HEK293 (cell line): ENCODE results near the gene WIPI1.

Experiments
- CTCF ChIA-PET: fragments of 350-600 bp; formaldehyde crosslinking; extraction: SDS; loops from one replicate; lab custom pipeline; 2021; ENCODE audit warnings: antibody characterized with exemption; lab: Yijun Ruan, JAX
- POLR2A ChIA-PET: fragments of 300-600 bp; formaldehyde crosslinking; extraction: SDS; loops from one replicate; lab custom pipeline; 2020; ENCODE audit warnings: antibody characterized with exemption, inconsistent platforms; lab: Yijun Ruan, JAX
- H3K27ac ChIP-seq: fragments of 200-500 bp; sonication (Bioruptor generic); 2 replicates; pipeline ENCODE4 v1.5.1; 2014; ENCODE audit warnings: low read depth, low read length, control low read depth, inconsistent platforms; ENCODE audit errors: extremely low read depth
- H3K36me3 ChIP-seq, 2 experiments: fragments of 200-500 bp in 1 of 2; sonication (Bioruptor generic) in 1 of 2; 1 replicate in 1 of 2; 2 replicates in 1 of 2; pipeline ENCODE4 v1.5.1; 2014 to 2017; ENCODE audit warnings: inconsistent platforms in 2 of 2, low read length in 2 of 2; ENCODE audit not compliant: control insufficient read depth in 2 of 2, insufficient read depth in 1 of 2
- H3K4me1 ChIP-seq: fragments of 200-500 bp; sonication (Bioruptor generic); 2 replicates; pipeline ENCODE4 v1.5.1; 2014; ENCODE audit warnings: mild to moderate bottlenecking, low read length, inconsistent platforms; ENCODE audit not compliant: control insufficient read depth, insufficient read depth
- H3K4me3 ChIP-seq: 2 replicates; pipeline ENCODE4 v1.5.1; 2011; ENCODE audit warnings: low read depth, mild to moderate bottlenecking, control low read depth, low read length, moderate library complexity
- H3K9me3 ChIP-seq: fragments of 200-500 bp; sonication (Bioruptor generic); 2 replicates; pipeline ENCODE4 v1.5.1; 2014; ENCODE audit warnings: low read depth, low read length, inconsistent platforms; ENCODE audit not compliant: control insufficient read depth, insufficient read depth
- HOXA7 ChIP-seq: sonication (generic); formaldehyde crosslinking; IDR thresholded peaks from 2 replicates; pipeline ENCODE4 v1.8.1; 2022; ENCODE audit warnings: missing genetic modification reagents, borderline replicate concordance
- ZBTB44 ChIP-seq: fragments of 450-650 bp; IDR thresholded peaks from 2 replicates; pipeline ENCODE4 v1.5.1; 2018; ENCODE audit warnings: missing biosample characterization, mild to moderate bottlenecking, missing genetic modification characterization
- ZBTB48 ChIP-seq: fragments of 450-650 bp; formaldehyde crosslinking; IDR thresholded peaks from 2 replicates; pipeline ENCODE4 v1.5.1; 2016; ENCODE audit warnings: missing biosample characterization, missing genetic modification characterization
- ZNF112 ChIP-seq: fragments of 450-650 bp; formaldehyde crosslinking; IDR thresholded peaks from 2 replicates; pipeline ENCODE4 v1.5.0; 2017; ENCODE audit warnings: missing biosample characterization, missing genetic modification characterization
- ZNF138 ChIP-seq: fragments of 450-650 bp; formaldehyde crosslinking; IDR thresholded peaks from 2 replicates; pipeline ENCODE4 v1.5.1; 2016; ENCODE audit warnings: missing biosample characterization, missing genetic modification characterization, borderline replicate concordance
- ZNF140 ChIP-seq: fragments of 450-650 bp; formaldehyde crosslinking; IDR thresholded peaks from 2 replicates; pipeline ENCODE4 v1.5.1; 2016; ENCODE audit warnings: missing biosample characterization, missing genetic modification characterization
- ZNF148 ChIP-seq: fragments of 450-650 bp; formaldehyde crosslinking; IDR thresholded peaks from 2 replicates; pipeline ENCODE4 v1.5.0; 2017; ENCODE audit warnings: missing biosample characterization, missing genetic modification characterization, borderline replicate concordance
- ZNF18 ChIP-seq: fragments of 450-650 bp; formaldehyde crosslinking; IDR thresholded peaks from 2 replicates; pipeline ENCODE4 v1.5.1; 2016; ENCODE audit warnings: missing biosample characterization, missing genetic modification characterization
- ZNF302 ChIP-seq: fragments of 450-650 bp; formaldehyde crosslinking; IDR thresholded peaks from 2 replicates; pipeline ENCODE4 v1.5.1; 2016; ENCODE audit warnings: missing biosample characterization, missing genetic modification characterization, low read depth
- ZNF350 ChIP-seq: fragments of 450-650 bp; formaldehyde crosslinking; IDR thresholded peaks from 2 replicates; pipeline ENCODE4 v1.5.0; 2017; ENCODE audit warnings: missing biosample characterization, mild to moderate bottlenecking, missing genetic modification characterization
- ZNF521 ChIP-seq: fragments of 450-650 bp; formaldehyde crosslinking; IDR thresholded peaks from 2 replicates; pipeline ENCODE4 v1.5.1; 2017; ENCODE audit warnings: missing biosample characterization, mild to moderate bottlenecking, missing genetic modification characterization
- ZNF571 ChIP-seq: fragments of 450-650 bp; formaldehyde crosslinking; IDR thresholded peaks from 2 replicates; pipeline ENCODE4 v1.5.0; 2017; ENCODE audit warnings: missing biosample characterization, missing genetic modification characterization
- ZNF624 ChIP-seq: fragments of 450-650 bp; formaldehyde crosslinking; IDR thresholded peaks from 2 replicates; pipeline ENCODE4 v1.5.1; 2017; ENCODE audit warnings: missing biosample characterization, missing genetic modification characterization
- ZNF645 ChIP-seq: fragments of 450-650 bp; formaldehyde crosslinking; IDR thresholded peaks from 2 replicates; pipeline ENCODE4; 2016; ENCODE audit warnings: missing biosample characterization, missing genetic modification characterization
- ZNF843 ChIP-seq: fragments of 450-650 bp; formaldehyde crosslinking; IDR thresholded peaks from 2 replicates; pipeline ENCODE4 v1.5.1; 2016; ENCODE audit warnings: missing biosample characterization, missing genetic modification characterization
- ZSCAN30 ChIP-seq: fragments of 450-650 bp; IDR thresholded peaks from 2 replicates; pipeline ENCODE4 v1.5.1; 2018; ENCODE audit warnings: missing biosample characterization, mild to moderate bottlenecking, missing genetic modification characterization, moderate library complexity
- ZXDB ChIP-seq: fragments of 450-650 bp; formaldehyde crosslinking; IDR thresholded peaks from 2 replicates; pipeline ENCODE4 v1.5.1; 2016; ENCODE audit warnings: missing biosample characterization, missing genetic modification characterization
- TF ChIP-seq, protein P1 (sequence below): fragments of 450-650 bp; formaldehyde crosslinking; IDR thresholded peaks from 2 replicates; pipeline ENCODE4 v1.5.1; 2016; ENCODE audit warnings: missing biosample characterization, missing genetic modification characterization
- TF ChIP-seq, protein P2 (sequence below): fragments of 450-650 bp; formaldehyde crosslinking; IDR thresholded peaks from 2 replicates; pipeline ENCODE4 v1.5.1; 2016; ENCODE audit warnings: missing biosample characterization, missing genetic modification characterization
- TF ChIP-seq, protein P3 (sequence below): fragments of 450-650 bp; formaldehyde crosslinking; IDR thresholded peaks from 2 replicates; pipeline ENCODE4 v1.5.1; 2016; ENCODE audit warnings: missing biosample characterization, missing genetic modification characterization
- TF ChIP-seq, protein P4 (sequence below): fragments of 450-650 bp; formaldehyde crosslinking; IDR thresholded peaks from 2 replicates; pipeline ENCODE4 v1.5.1; 2017; ENCODE audit warnings: missing biosample characterization, missing genetic modification characterization

The WIPI1 gene

DNA sequence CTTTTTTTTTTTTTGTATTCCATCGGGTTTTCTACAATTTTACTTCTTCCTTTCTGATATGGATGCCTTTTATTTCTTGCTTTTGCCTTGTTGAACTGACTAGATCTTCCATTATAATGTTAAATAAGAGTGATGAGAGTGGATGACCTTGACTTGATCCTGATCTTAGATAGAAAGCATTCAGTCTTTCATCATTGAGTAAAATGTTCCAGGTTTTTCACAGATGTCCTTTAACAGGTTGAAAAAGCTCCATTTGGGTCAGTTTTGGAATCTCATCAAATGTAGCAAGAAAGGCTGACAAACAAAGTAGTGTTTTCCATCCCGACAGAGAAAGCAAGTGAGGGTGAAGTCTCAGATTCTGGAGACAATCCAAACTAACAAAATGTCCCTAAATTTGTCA is 27.2 kb upstream of the WIPI1 start:
- TF ChIP-seq, protein P1, sequence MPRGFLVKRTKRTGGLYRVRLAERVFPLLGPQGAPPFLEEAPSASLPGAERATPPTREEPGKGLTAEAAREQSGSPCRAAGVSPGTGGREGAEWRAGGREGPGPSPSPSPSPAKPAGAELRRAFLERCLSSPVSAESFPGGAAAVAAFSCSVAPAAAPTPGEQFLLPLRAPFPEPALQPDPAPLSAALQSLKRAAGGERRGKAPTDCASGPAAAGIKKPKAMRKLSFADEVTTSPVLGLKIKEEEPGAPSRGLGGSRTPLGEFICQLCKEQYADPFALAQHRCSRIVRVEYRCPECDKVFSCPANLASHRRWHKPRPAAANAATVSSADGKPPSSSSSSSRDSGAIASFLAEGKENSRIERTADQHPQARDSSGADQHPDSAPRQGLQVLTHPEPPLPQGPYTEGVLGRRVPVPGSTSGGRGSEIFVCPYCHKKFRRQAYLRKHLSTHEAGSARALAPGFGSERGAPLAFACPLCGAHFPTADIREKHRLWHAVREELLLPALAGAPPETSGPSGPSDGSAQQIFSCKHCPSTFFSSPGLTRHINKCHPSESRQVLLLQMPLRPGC: no peak
- no peak for TF ChIP-seq ZNF571 (tag by site-specific recombination)
- no peak for TF ChIP-seq ZNF350
- no peak for TF ChIP-seq ZNF645
- no peak for TF ChIP-seq ZBTB44
- TF ChIP-seq, protein P2, sequence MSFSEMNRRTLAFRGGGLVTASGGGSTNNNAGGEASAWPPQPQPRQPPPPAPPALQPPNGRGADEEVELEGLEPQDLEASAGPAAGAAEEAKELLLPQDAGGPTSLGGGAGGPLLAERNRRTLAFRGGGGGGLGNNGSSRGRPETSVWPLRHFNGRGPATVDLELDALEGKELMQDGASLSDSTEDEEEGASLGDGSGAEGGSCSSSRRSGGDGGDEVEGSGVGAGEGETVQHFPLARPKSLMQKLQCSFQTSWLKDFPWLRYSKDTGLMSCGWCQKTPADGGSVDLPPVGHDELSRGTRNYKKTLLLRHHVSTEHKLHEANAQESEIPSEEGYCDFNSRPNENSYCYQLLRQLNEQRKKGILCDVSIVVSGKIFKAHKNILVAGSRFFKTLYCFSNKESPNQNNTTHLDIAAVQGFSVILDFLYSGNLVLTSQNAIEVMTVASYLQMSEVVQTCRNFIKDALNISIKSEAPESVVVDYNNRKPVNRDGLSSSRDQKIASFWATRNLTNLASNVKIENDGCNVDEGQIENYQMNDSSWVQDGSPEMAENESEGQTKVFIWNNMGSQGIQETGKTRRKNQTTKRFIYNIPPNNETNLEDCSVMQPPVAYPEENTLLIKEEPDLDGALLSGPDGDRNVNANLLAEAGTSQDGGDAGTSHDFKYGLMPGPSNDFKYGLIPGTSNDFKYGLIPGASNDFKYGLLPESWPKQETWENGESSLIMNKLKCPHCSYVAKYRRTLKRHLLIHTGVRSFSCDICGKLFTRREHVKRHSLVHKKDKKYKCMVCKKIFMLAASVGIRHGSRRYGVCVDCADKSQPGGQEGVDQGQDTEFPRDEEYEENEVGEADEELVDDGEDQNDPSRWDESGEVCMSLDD (tag by site-specific recombination): no peak
- TF ChIP-seq ZNF843 (tag by site-specific recombination): no peak
- TF ChIP-seq, protein P3, sequence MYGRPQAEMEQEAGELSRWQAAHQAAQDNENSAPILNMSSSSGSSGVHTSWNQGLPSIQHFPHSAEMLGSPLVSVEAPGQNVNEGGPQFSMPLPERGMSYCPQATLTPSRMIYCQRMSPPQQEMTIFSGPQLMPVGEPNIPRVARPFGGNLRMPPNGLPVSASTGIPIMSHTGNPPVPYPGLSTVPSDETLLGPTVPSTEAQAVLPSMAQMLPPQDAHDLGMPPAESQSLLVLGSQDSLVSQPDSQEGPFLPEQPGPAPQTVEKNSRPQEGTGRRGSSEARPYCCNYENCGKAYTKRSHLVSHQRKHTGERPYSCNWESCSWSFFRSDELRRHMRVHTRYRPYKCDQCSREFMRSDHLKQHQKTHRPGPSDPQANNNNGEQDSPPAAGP: no peak
- no peak for TF ChIP-seq ZNF18 (tag by site-specific recombination)
- TF ChIP-seq ZNF148 (tag by site-specific recombination): no peak
- Histone ChIP-seq H3K4me3 (no peak overlapping the region), H3K4me1 (no peaks in the 10 kb centered on the region), H3K36me3 (no peaks in the 10 kb centered on the region), H3K27ac (no peak overlapping the region), H3K9me3 (no peaks in the 10 kb centered on the region)
- POLR2A ChIA-PET: no interaction called here
- CTCF ChIA-PET: interaction anchor here (0.8 to 1.5 kb wide), 2 partner anchors 10 to 18 kb away, joined by 6 read pairs; no protein-coding TSS in a partner anchor

- POLR2A ChIA-PET: no interaction called here
- no peaks in the 10 kb centered on the region for H3K9me3 ChIP-seq
- CTCF ChIA-PET: interaction anchor here (0.6 to 1.6 kb wide), 4 partner anchors 17 to 772 kb away, joined by 3 to 5 read pairs (median 4); no protein-coding TSS in a partner anchor
- TF ChIP-seq ZNF521 (tag by site-specific recombination) (no peak), ZNF140 (no peak), ZNF302 (no peak), ZNF624 (no peak), HOXA7 (CRISPR knock-in tag) (no peak), ZNF112 (tag by site-specific recombination) (no peak), ZXDB (tag by site-specific recombination) (no peak), ZSCAN30 (tag by site-specific recombination) (no peak), ZNF138 (tag by site-specific recombination) (no peak), ZBTB48 (tag by site-specific recombination) (no peak)
- TF ChIP-seq, protein P4, sequence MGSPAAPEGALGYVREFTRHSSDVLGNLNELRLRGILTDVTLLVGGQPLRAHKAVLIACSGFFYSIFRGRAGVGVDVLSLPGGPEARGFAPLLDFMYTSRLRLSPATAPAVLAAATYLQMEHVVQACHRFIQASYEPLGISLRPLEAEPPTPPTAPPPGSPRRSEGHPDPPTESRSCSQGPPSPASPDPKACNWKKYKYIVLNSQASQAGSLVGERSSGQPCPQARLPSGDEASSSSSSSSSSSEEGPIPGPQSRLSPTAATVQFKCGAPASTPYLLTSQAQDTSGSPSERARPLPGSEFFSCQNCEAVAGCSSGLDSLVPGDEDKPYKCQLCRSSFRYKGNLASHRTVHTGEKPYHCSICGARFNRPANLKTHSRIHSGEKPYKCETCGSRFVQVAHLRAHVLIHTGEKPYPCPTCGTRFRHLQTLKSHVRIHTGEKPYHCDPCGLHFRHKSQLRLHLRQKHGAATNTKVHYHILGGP (tag by site-specific recombination): no peak
- no peaks in the 10 kb centered on the region for H3K4me1 ChIP-seq
- no peak overlapping the region for H3K27ac ChIP-seq
- H3K36me3 ChIP-seq: no peaks in the 10 kb centered on the region
- no peak overlapping the region for H3K4me3 ChIP-seq
These were observed 25.3 kb upstream of the WIPI1 start for GRCh38 chr17:68482576-68483041.
